ENCODE data around the gene ZC3H10. TPM values are rescaled to one million over a fixed set of nuclear protein-coding genes. Genes with fewer than 3 reads are reported as not detected.

ZC3H10 gene
- total RNA-seq, 1 donor, result 8.6 TPM

DNA sequence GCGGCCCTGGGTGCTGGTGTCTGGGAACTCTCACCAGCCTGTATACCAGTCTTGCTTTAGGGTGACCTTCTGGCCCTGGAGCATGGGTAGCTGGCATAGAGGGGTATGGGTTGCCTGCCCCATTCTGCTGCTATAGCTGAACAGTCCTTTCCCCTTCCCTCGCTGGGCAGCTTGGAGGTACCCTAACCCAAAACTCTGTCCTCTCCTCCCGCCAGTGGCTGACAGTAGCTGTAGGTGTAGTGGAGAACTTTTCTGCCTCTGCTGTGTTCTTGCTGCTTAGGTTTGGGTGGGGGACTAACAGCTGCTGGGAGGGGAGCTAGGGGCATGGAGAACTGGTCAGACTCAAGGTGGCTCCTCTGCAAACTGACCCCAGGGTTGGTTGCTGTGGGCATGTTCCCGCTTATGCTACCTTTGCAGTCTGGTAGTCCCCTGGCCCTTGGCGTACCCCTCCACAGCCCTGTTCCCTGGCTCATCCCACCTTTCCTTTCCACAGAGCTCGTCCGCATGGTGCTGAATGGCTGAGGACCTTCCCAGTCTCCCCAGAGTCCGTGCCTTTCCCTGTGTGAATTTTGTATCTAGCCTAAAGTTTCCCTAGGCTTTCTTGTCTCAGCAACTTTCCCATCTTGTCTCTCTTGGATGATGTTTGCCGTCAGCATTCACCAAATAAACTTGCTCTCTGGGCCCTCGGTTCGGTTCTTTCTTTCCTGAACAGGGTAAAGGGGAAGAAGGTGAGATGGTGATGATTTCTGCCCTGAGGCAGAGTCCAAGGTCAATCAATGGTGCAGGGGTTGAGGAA, 43.0 kb downstream of the ZC3H10 start:
- no peaks in the 10 kb centered on the region for H3K27me3 ChIP-seq (ENCODE audit: insufficient read depth, low read length)
- no peaks in the 10 kb centered on the region for H3K9me3 ChIP-seq (ENCODE audit: low read depth, low read length)
- no peak overlapping the region for H3K4me3 ChIP-seq (ENCODE audit: low read length)
- peaks cover 37% of the 10 kb centered on the region for H3K4me1 ChIP-seq (ENCODE audit: insufficient read depth, low read length)

DNA sequence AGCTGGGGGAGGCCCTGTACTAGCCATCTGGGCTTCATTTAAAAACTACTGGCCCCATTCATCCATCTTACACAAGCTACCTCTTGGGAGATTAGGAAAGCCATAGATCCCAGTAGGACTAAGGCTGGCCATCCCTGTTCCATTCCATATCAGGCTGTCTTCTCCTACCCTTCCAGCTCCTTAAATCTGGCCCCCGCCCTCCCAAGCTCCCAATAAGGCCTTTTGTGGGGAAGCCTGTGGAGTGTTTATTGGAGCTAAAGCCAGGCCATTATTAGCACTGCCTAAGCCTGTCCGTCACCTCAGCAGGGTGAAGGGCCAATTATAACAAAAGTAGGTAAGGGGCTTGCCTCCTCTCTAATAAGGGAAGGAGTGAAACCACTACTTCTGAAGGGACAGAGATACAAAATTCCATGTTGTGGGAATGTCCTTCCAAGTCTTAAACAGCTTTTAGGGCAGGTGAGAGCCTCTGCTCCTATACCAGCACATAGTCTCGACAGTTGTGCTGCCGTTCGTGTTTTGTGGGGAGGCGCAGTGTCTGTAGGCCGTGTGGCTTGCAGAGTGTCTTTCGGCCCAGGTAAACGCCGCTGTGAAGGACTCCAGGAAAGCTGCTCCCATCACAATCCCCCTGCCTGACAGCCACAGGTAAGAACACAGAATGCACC, 43.8 kb downstream of the ZC3H10 start:
- Histone ChIP-seq H3K27me3 (ENCODE audit: insufficient read depth, low read length) (no peaks in the 10 kb centered on the region), H3K4me3 (ENCODE audit: low read length) (no peak overlapping the region), H3K9me3 (ENCODE audit: low read depth, low read length) (no peaks in the 10 kb centered on the region), H3K4me1 (ENCODE audit: insufficient read depth, low read length) (peaks cover 34% of the 10 kb centered on the region)

DNA sequence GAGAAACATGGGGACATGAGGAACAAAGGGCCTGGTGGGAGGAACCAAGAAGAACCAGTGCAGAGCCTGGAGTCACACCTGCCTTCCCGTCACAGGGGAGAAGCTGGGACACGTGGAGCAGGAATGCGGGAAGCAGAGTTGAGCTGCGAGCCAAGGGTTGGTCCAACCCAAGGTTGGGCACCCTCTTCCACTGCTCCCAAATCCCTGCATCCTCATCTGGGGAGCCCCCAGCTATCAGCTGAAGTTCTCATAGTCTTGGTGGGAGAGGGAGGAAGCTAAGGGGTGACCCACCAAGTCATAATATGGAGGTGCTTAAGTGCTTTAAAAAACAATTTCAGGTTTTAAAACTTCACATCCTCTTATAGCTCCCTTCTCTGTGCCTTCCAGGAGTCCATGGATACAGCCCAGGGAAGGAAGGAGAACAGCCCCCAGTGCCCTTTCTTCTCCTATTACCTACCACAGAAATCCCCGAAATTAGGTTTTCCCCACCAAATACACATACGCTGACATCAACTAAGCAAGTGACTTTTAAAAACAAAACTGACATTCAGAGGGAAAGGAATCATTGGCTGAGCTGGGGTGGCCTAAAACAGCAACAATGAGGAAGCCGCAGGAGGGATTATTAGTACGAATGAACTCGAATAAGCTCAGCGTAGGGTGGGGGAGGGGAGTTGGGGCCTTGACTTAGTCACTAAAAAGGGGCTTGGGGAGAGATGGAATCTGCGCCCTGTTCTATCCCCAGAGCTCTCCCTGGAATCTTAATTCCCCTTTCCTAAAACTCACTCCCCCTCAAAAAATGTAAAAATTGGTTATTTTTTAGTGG, 44.6 kb downstream of the ZC3H10 start:
- Histone ChIP-seq H3K9me3 (ENCODE audit: low read depth, low read length) (no peaks in the 10 kb centered on the region), H3K27me3 (ENCODE audit: insufficient read depth, low read length) (no peaks in the 10 kb centered on the region), H3K4me1 (ENCODE audit: insufficient read depth, low read length) (peaks cover 25% of the 10 kb centered on the region), H3K4me3 (ENCODE audit: low read length) (no peak overlapping the region)

DNA sequence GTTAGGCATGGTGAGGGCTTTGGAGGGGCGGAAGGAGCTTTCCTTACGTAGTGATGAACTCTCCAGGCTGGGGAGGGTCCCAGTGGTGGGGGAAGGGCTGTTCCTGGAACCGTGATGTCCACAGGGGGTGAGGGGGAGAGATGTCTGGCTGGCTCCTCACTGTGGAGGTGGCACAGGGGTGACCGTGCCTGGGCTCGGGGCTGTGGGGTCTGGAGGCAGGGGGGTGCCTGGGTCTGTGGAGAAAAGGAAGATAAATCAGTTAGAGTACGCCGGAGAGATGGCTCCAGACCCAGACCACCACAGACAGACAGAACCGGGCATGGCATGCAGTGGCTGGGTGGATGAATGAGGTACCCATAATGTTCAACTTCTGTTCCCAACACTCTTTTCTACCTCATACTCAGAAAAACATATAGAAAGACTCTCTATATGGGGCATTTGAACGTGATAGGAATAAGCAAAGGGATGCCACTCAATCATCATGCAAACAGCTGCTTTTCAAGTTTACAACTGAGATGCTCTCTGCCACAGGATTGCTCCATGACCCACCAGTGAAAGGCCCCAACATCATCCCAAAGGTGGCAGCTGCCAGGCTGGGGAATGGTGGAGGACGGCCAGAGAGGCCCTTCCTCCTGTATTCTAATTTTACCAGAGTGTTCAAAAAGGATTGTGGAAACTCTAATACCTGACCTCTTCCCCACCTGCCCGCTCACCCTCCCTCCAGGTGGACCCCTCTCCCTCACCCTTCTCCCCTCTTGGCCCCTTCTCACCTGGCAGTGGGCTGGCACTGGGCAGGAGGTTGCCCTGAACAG, 45.7 kb downstream of the ZC3H10 start:
- Histone ChIP-seq H3K9me3 (ENCODE audit: low read depth, low read length) (no peaks in the 10 kb centered on the region), H3K4me3 (ENCODE audit: low read length) (no peak overlapping the region), H3K27me3 (ENCODE audit: insufficient read depth, low read length) (no peaks in the 10 kb centered on the region), H3K4me1 (ENCODE audit: insufficient read depth, low read length) (peaks cover 24% of the 10 kb centered on the region)

DNA sequence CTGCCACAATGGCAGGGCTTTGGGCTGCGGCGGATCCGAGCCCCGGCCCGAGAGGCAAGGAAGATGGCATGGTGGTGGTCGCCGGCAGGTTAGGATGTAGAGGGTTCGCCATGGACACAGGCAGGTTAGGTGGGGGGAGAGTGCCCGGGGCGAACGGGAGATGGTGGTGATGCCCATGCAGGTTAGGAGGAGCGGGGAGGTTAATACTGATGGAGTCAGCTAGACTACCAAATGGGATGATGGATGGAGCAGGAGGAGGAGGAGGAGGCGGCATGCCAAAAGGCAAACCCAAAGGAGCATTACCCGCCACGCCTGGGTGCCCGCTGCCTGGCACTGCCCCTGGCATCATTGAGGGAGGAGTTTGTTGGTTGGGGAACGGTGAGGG, 46.3 kb downstream of the ZC3H10 start:
- peaks cover 20% of the 10 kb centered on the region for H3K4me1 ChIP-seq (ENCODE audit: insufficient read depth, low read length)
- no peak overlapping the region for H3K4me3 ChIP-seq (ENCODE audit: low read length)
- H3K27me3 ChIP-seq (ENCODE audit: insufficient read depth, low read length), result no peaks in the 10 kb centered on the region
- no peaks in the 10 kb centered on the region for H3K9me3 ChIP-seq (ENCODE audit: low read depth, low read length)

DNA sequence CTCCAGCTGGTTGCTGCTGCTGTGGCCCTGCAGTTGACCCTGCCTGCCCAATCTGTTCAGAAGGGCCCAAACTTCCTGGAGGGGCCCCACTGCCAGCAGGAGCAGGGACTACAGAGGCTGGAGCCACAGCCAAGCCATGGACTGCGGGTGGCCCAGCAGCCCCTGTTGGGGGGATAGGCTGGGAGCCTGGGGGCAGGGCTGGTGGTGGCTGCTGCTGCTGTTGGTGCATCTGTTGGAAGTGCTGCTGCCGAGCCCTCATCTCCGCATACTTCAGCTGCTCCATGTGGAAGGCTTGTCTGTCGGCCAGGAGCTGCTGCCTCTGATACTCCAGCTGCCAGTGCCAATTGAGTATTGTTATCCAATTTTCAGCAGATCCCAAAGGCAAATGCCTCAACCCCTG, 47.3 kb downstream of the ZC3H10 start:
- H3K4me1 ChIP-seq (ENCODE audit: insufficient read depth, low read length), result peaks cover 9% of the 10 kb centered on the region

DNA sequence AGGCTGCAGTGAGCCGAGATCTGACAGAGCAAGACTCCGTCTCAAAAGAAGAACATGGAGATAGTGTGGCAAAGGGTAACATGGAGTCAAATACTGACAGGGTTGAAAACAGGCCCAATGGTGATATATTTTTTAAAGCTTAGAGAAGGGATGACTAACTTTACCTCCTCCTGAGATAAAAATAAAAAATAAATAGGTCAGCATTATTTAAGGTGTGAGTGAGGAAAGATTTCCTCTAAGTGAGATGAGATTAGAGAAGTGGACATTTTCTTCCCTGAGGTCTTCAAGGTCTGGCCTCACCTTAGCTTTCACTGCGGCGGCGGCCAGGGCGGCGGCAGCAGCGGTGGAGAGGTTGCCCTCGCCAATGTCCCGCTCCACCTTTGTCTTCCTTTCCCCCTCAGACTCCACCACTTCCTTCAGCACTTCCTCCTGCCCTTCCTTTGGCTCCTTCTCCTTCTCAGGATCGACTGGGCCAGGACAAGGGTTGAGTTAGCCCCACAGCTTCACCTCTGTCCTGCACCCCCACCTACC, 51.2 kb downstream of the ZC3H10 start:
- Histone ChIP-seq H3K4me1 (ENCODE audit: insufficient read depth, low read length) (no peaks in the 10 kb centered on the region), H3K4me3 (ENCODE audit: low read length) (no peak overlapping the region), H3K9me3 (ENCODE audit: low read depth, low read length) (no peaks in the 10 kb centered on the region), H3K27me3 (ENCODE audit: insufficient read depth, low read length) (no peaks in the 10 kb centered on the region)

More for the DNA sequence above, 47.3 kb downstream of the ZC3H10 start:
- Histone ChIP-seq H3K4me3 (ENCODE audit: low read length) (no peak overlapping the region), H3K27me3 (ENCODE audit: insufficient read depth, low read length) (no peaks in the 10 kb centered on the region), H3K9me3 (ENCODE audit: low read depth, low read length) (no peaks in the 10 kb centered on the region)

DNA sequence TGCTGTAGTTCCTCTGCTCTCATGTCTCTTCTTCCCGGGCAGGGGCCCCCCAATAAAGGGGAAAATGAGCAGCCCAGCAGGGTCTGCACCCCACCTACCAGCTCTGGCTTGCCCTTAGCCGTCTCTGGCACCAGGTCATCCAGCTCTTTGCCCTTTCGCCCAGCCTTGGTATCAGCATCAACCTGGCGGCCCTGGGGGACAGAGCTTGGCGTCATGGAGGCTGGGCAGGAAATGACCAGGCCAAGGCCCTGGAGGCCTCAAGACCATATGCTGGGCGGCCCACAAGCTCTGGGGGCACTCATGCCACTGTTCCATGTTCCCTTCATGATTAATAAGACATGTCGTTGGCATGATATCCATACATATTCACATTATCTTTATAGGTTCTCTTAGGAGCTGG, 54.8 kb downstream of the ZC3H10 start:
- Histone ChIP-seq H3K4me1 (ENCODE audit: insufficient read depth, low read length) (no peaks in the 10 kb centered on the region), H3K4me3 (ENCODE audit: low read length) (no peak overlapping the region), H3K27me3 (ENCODE audit: insufficient read depth, low read length) (no peaks in the 10 kb centered on the region), H3K9me3 (ENCODE audit: low read depth, low read length) (no peaks in the 10 kb centered on the region)

Other genes with a start within 250 kb of the ZC3H10 start
- 21.2 TPM for gene PYM1, start 190.4 kb upstream of the ZC3H10 start, total RNA-seq
- 329 TPM for gene DGKA, start 187.1 kb upstream of the ZC3H10 start, total RNA-seq
- gene PMEL, start 152.2 kb upstream of the ZC3H10 start, total RNA-seq, result not detected
- 6.9 TPM for gene CDK2, start 151.4 kb upstream of the ZC3H10 start, total RNA-seq
- gene RAB5B, start 144.2 kb upstream of the ZC3H10 start, total RNA-seq, result 25.1 TPM
- gene SUOX, start 121.0 kb upstream of the ZC3H10 start, total RNA-seq, result 2.4 TPM
- gene IKZF4, start 97.2 kb upstream of the ZC3H10 start, total RNA-seq, result 1.3 TPM
- 1,312 TPM for gene RPS26, start 76.3 kb upstream of the ZC3H10 start, total RNA-seq
- gene ERBB3, start 38.1 kb upstream of the ZC3H10 start, total RNA-seq, result 1.4 TPM
- gene PA2G4, start 13.7 kb upstream of the ZC3H10 start, total RNA-seq, result 103 TPM
- gene RPL41, start 1.6 kb upstream of the ZC3H10 start, total RNA-seq, result 5,493 TPM
- 62.1 TPM for gene ESYT1, start 10.0 kb downstream of the ZC3H10 start, total RNA-seq
- 2.1 TPM for gene MYL6B, start 34.3 kb downstream of the ZC3H10 start, total RNA-seq
- 729 TPM for gene MYL6, start 40.1 kb downstream of the ZC3H10 start, total RNA-seq
- 61.1 TPM for gene SMARCC2, start 71.2 kb downstream of the ZC3H10 start, total RNA-seq
- 34.3 TPM for gene RNF41, start 103.7 kb downstream of the ZC3H10 start, total RNA-seq
- gene NABP2, start 106.1 kb downstream of the ZC3H10 start, total RNA-seq, result 8.9 TPM
- not detected for gene SLC39A5, start 111.8 kb downstream of the ZC3H10 start, total RNA-seq
- 8.4 TPM for gene ANKRD52, start 140.1 kb downstream of the ZC3H10 start, total RNA-seq
- gene COQ10A, start 148.7 kb downstream of the ZC3H10 start, total RNA-seq, result 14.8 TPM
- gene CS, start 182.1 kb downstream of the ZC3H10 start, total RNA-seq, result 148 TPM
- 22.6 TPM for gene CNPY2, start 197.7 kb downstream of the ZC3H10 start, total RNA-seq
- gene PAN2, start 215.7 kb downstream of the ZC3H10 start, total RNA-seq, result 39.8 TPM
- gene IL23A, start 220.6 kb downstream of the ZC3H10 start, total RNA-seq, result 23.5 TPM
- 95.2 TPM for gene STAT2, start 241.8 kb downstream of the ZC3H10 start, total RNA-seq
- gene APOF, start 244.6 kb downstream of the ZC3H10 start, total RNA-seq, result not detected